MCF 10A (cell line): ENCODE results near the gene ROCK1. TPM values are rescaled to one million over a fixed set of nuclear protein-coding genes. Genes with fewer than 3 reads are reported as not detected.

Experiments used
- BruUV-seq: library from RNA; stranded (reverse); fragments of 400-500 nt; replicated peaks from 2 replicates; lab custom pipeline; 2021; lab: Mats Ljungman, UMichigan
- CTCF ChIA-PET: fragments of 300-600 bp; sonication (Branson Sonifier 250); formaldehyde crosslinking; extraction: SDS; loops from one replicate; lab custom pipeline; 2021; ENCODE audit warnings: antibody characterized with exemption, inconsistent platforms; lab: Yijun Ruan, JAX
- POLR2A ChIA-PET: fragments of 300-600, 350-650 bp; sonication (Branson Sonifier 250); formaldehyde crosslinking; extraction: SDS; loops from one replicate; lab custom pipeline; 2020; ENCODE audit warnings: antibody characterized with exemption, inconsistent platforms; lab: Yijun Ruan, JAX
- DNase-seq: peaks from one replicate; pipeline ENCODE4 v3.0.0-alpha.2; 2018; ENCODE audit not compliant: unreplicated experiment
- H3K27ac Mint-ChIP-seq: one replicate; pipeline ENCODE4 v1.8.0; 2022; ENCODE audit warnings: mild to moderate bottlenecking, low read depth, mixed read lengths; ENCODE audit not compliant: unreplicated experiment
- H3K27me3 Mint-ChIP-seq: one replicate; pipeline ENCODE4 v1.8.0; 2022; ENCODE audit warnings: mixed read lengths; ENCODE audit not compliant: insufficient read depth, unreplicated experiment
- H3K36me3 Mint-ChIP-seq: one replicate; pipeline ENCODE4 v1.8.0; 2022; ENCODE audit warnings: mild to moderate bottlenecking, moderate library complexity, mixed read lengths; ENCODE audit not compliant: insufficient read depth, unreplicated experiment
- H3K4me1 Mint-ChIP-seq: one replicate; pipeline ENCODE4 v1.8.0; 2022; ENCODE audit warnings: mixed read lengths; ENCODE audit not compliant: insufficient read depth, unreplicated experiment
- H3K4me3 Mint-ChIP-seq: one replicate; pipeline ENCODE4 v1.8.0; 2022; ENCODE audit warnings: mild to moderate bottlenecking, moderate library complexity, mixed read lengths; ENCODE audit not compliant: unreplicated experiment
- H3K9me3 Mint-ChIP-seq: one replicate; pipeline ENCODE4 v1.8.0; 2022; ENCODE audit warnings: mixed read lengths; ENCODE audit not compliant: unreplicated experiment
- CTCF ChIP-seq: fragments of 200-600 bp; IDR thresholded peaks from one replicate; pipeline ENCODE4 v1.8.0; 2022; ENCODE audit warnings: antibody characterized with exemption, mild to moderate bottlenecking; ENCODE audit not compliant: unreplicated experiment
- intact Hi-C: fragments of 100-400 bp; cut with micrococcal nuclease; formaldehyde crosslinking; loops from 2 replicates; pipeline ENCODE4 v1.14.1; 2022
- total RNA-seq: library from RNA; stranded (reverse); gene quantifications from 2 replicates; pipeline ENCODE4 v1.2.3, GENCODE V29; 2022

Gene ROCK1
- total RNA-seq, 1 experiment from 2014 or later = 47.9 TPM

GRCh38 chr18:21084511-21085078, 27.0 kb downstream of the ROCK1 start:
- TF ChIP-seq CTCF = no peak
- POLR2A ChIA-PET = interaction anchor here (0.6 to 1.4 kb wide), 3 partner anchors 10 to 31 kb away, joined by 3 to 5 read pairs (median 4); partner anchors contain the start of gene ROCK1
- H3K27me3 Mint-ChIP-seq = no peaks in the 10 kb centered on the region
- no peaks in the 10 kb centered on the region for H3K36me3 Mint-ChIP-seq
- peaks cover 13% of the 10 kb centered on the region for H3K9me3 Mint-ChIP-seq
- H3K4me1 Mint-ChIP-seq = peaks cover 13% of the 10 kb centered on the region
- peak overlapping the region; percentile 18 for H3K27ac Mint-ChIP-seq
- CTCF ChIA-PET = no interaction called here
- no peak overlapping the region for H3K4me3 Mint-ChIP-seq
- BruUV-seq = no TSS peak
- intact Hi-C loops = no loop called here
- DNase-seq = no peak

- H3K4me1 Mint-ChIP-seq = peaks cover 19% of the 10 kb centered on the region
- intact Hi-C loops = no loop called here
Observed at GRCh38 chr18:21083017-21083416, 28.6 kb downstream of the ROCK1 start.

DNA sequence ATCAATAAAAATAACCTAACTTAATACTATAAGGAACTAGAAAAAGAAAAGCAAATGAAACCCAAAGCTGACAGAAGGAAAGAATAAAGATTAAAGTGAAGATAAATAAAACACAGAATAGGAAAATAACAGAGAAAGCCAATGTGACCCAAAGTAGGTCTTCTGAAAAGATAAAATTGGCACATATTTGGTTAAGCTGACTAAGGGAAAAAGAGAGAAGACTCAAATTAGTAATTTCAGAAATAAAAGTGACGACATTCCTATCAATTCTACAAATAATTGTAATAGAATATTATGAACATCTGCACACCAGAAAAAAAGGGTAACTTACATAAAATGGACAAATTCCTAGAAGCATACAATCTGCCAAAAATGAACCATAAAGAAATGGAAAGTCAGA, 30.2 kb downstream of the ROCK1 start:
- CTCF ChIA-PET = interaction anchor here (0.6 to 1.0 kb wide), 2 partner anchors 65 to 98 kb away, joined by 3 to 6 read pairs; no protein-coding TSS in a partner anchor
- POLR2A ChIA-PET = interaction anchor here (0.5 kb wide), 1 partner anchor 508 kb away, joined by 3 read pairs; no protein-coding TSS in a partner anchor
- no peak for TF ChIP-seq CTCF
- Mint-ChIP-seq H3K4me1 (peaks cover 19% of the 10 kb centered on the region), H3K4me3 (no peak overlapping the region), H3K27ac (no peak overlapping the region), H3K36me3 (no peaks in the 10 kb centered on the region), H3K27me3 (no peaks in the 10 kb centered on the region), H3K9me3 (peaks cover 13% of the 10 kb centered on the region)
- intact Hi-C loops = no loop called here
- DNase-seq = no peak
- no TSS peak for BruUV-seq

More at GRCh38 chr18:21083017-21083416, 28.6 kb downstream of the ROCK1 start:
- Mint-ChIP-seq H3K36me3 (no peaks in the 10 kb centered on the region), H3K4me3 (no peak overlapping the region), H3K27ac (no peak overlapping the region), H3K9me3 (peaks cover 13% of the 10 kb centered on the region), H3K27me3 (no peaks in the 10 kb centered on the region)
- no peak for TF ChIP-seq CTCF
- DNase-seq = no peak
- ChIA-PET CTCF (no interaction called here), POLR2A (no interaction called here)
- no TSS peak for BruUV-seq

DNA sequence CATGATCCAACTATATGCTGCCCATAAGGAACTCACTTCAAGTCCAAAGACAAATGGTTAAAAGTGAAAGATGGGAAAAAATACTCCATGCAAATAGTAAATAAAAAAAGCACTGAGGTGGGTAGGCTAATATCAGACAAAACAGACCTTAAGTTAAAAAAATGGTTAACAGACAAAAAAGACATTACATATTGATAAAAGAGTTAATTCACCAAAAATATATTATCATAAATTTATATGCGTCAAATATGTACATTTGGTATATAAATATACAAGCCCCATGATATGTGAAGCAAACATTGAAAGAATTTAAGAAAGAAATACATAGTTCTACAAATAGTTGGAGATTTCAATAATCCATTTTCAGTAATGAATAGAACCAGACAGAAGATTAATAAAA, 31.0 kb downstream of the ROCK1 start:
- ChIA-PET CTCF (interaction anchor here (1.0 to 1.1 kb wide), 2 partner anchors 99 to 478 kb away, joined by 3 to 6 read pairs; no protein-coding TSS in a partner anchor), POLR2A (interaction anchor here (0.6 to 0.7 kb wide), 2 partner anchors 72 to 114 kb away, joined by 3 to 4 read pairs; no protein-coding TSS in a partner anchor)
- BruUV-seq = no TSS peak
- H3K27ac Mint-ChIP-seq = no peak overlapping the region
- no peak for DNase-seq
- TF ChIP-seq CTCF = no peak
- H3K4me1 Mint-ChIP-seq = peaks cover 16% of the 10 kb centered on the region
- no peaks in the 10 kb centered on the region for H3K27me3 Mint-ChIP-seq
- intact Hi-C loops = no loop called here
- no peak overlapping the region for H3K4me3 Mint-ChIP-seq
- H3K9me3 Mint-ChIP-seq = peaks cover 13% of the 10 kb centered on the region
- H3K36me3 Mint-ChIP-seq = no peaks in the 10 kb centered on the region
